ENCODE results near the gene HOXD9. TPM values are rescaled to one million over a fixed set of nuclear protein-coding genes. Genes with fewer than 3 reads are reported as not detected.
A peak's percentile ranks its signal among the peaks of the same experiment; 100 is the strongest.

Gene HOXD9
- polyA plus RNA-seq, 3 donors, result not detected

GRCh38 chr2:176160986-176161824, 38.7 kb downstream of the HOXD9 start:
- peaks cover 0 to 10% of the 10 kb centered on the region in 2 donors for H3K36me3 Mint-ChIP-seq
- no peak overlapping the region for H3K27ac Mint-ChIP-seq
- Histone ChIP-seq H3K27me3 (ENCODE audit: control insufficient read depth in 2 of 2, insufficient read depth in 2 of 2, low read length in 2 of 2) (peaks cover 85 to 100% of the 10 kb centered on the region in 2 donors), H2AFZ (ENCODE audit: insufficient read depth, low read depth, low read length, poor library complexity, severe bottlenecking) (no peak overlapping the region), H3K4me1 (ENCODE audit: control insufficient read depth in 1 of 2, insufficient read depth in 2 of 2, low read length in 2 of 2) (no peaks in the 10 kb centered on the region), H3K27ac (ENCODE audit: low read depth in 1 of 2, low read length in 2 of 2) (no peak overlapping the region), H4K20me1 (ENCODE audit: insufficient read depth, low read length) (no peaks in the 10 kb centered on the region), H3K4me3 (replicated peaks in 1 of 3; ENCODE audit: low read depth in 2 of 3, low read length in 3 of 3) (no peak overlapping the region), H3K36me3 (replicated peaks in 1 of 2; ENCODE audit: control insufficient read depth in 1 of 2, insufficient read depth in 2 of 2, low read length in 2 of 2) (no peaks in the 10 kb centered on the region), H3K79me2 (ENCODE audit: insufficient read depth, low read length) (no peaks in the 10 kb centered on the region), H3K9me3 (replicated peaks in 1 of 2; ENCODE audit: control insufficient read depth in 1 of 2, insufficient read depth in 1 of 2, low read length in 2 of 2) (peaks cover 4 to 55% of the 10 kb centered on the region in 2 donors), H3K4me2 (replicated peaks; ENCODE audit: extremely low read depth, low read length, poor library complexity, severe bottlenecking) (no peak overlapping the region), H3K9ac (ENCODE audit: insufficient read depth, low read length, poor library complexity, severe bottlenecking) (no peak overlapping the region)
- intact Hi-C loops (cut with micrococcal nuclease), result no loop called here
- WGBS (ENCODE audit: insufficient coverage), result 14% methylated on average over 11 of the region's 22 CpGs
- no peak for DNase-seq
- TF ChIP-seq, protein P1, sequence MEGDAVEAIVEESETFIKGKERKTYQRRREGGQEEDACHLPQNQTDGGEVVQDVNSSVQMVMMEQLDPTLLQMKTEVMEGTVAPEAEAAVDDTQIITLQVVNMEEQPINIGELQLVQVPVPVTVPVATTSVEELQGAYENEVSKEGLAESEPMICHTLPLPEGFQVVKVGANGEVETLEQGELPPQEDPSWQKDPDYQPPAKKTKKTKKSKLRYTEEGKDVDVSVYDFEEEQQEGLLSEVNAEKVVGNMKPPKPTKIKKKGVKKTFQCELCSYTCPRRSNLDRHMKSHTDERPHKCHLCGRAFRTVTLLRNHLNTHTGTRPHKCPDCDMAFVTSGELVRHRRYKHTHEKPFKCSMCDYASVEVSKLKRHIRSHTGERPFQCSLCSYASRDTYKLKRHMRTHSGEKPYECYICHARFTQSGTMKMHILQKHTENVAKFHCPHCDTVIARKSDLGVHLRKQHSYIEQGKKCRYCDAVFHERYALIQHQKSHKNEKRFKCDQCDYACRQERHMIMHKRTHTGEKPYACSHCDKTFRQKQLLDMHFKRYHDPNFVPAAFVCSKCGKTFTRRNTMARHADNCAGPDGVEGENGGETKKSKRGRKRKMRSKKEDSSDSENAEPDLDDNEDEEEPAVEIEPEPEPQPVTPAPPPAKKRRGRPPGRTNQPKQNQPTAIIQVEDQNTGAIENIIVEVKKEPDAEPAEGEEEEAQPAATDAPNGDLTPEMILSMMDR (IDR thresholded peaks at IDR 0.05), result no peak
- peak overlapping the region in 1 of 2 donors; percentile 84 for H3K4me3 Mint-ChIP-seq
- peaks cover 9% of the 10 kb centered on the region for H3K4me1 Mint-ChIP-seq
- H3K9me3 Mint-ChIP-seq, result peaks cover 0 to 58% (median 27%) of the 10 kb centered on the region in 7 donors
- peaks cover 96 to 100% (median 99%) of the 10 kb centered on the region in 3 donors for H3K27me3 Mint-ChIP-seq (ENCODE audit: low read depth in 3 of 3)

DNA sequence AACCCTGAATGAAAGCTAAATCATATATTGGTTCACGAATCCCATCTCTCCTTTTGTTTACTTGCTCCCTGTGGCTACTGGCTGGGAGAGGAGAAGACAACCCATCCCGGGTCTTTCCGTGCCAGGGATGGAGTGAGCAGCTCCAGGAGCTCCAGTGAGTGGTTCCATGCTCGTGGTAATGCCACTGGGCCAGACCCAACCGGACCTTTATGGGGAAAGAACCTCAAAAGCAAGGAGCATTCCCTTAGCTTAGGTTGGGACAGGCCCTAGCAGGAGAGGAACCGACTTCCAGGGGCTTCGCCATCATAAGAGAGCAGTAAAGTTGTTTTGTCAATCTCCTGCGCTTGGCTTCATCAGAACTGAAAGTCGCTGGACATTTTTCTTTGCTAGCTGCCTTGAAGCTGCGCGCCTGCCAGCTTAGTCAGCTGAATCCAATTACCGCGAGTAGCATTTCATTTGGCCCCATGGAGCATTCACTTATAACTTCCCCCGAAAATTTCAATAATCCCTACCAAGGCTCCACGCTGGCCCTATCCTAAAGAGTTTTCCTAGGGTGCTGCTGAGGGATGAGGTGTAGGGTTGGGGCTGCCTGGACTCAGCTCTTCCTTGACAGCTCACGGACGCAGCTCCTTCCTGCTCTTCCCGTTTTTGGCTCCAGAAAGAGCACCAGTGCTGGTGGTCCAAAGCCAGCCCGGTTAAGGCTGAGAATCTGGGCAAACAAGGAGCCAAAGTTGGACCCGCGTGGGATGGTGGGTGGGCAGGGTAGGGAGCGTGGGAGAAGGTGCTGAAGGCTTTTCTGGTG, 39.5 kb downstream of the HOXD9 start:
- peaks cover 86 to 100% of the 10 kb centered on the region in 2 donors for H3K27me3 ChIP-seq (ENCODE audit: control insufficient read depth in 2 of 2, insufficient read depth in 2 of 2, low read length in 2 of 2)
- no peaks in the 10 kb centered on the region for H4K20me1 ChIP-seq (ENCODE audit: insufficient read depth, low read length)
- peaks cover 97 to 100% (median 100%) of the 10 kb centered on the region in 3 donors for H3K27me3 Mint-ChIP-seq (ENCODE audit: low read depth in 3 of 3)
- H3K4me1 Mint-ChIP-seq, result peaks cover 9% of the 10 kb centered on the region
- no peaks in the 10 kb centered on the region for H3K36me3 ChIP-seq (replicated peaks in 1 of 2; ENCODE audit: control insufficient read depth in 1 of 2, insufficient read depth in 2 of 2, low read length in 2 of 2)
- no peaks in the 10 kb centered on the region for H3K4me1 ChIP-seq (ENCODE audit: control insufficient read depth in 1 of 2, insufficient read depth in 2 of 2, low read length in 2 of 2)
- no peak overlapping the region for H3K4me3 ChIP-seq (replicated peaks in 1 of 3; ENCODE audit: low read depth in 2 of 3, low read length in 3 of 3)
- peaks cover 0 to 60% (median 27%) of the 10 kb centered on the region in 7 donors for H3K9me3 Mint-ChIP-seq
- no peak overlapping the region for H3K27ac ChIP-seq (ENCODE audit: low read depth in 1 of 2, low read length in 2 of 2)
- H3K9ac ChIP-seq (ENCODE audit: insufficient read depth, low read length, poor library complexity, severe bottlenecking), result no peak overlapping the region
- no peak overlapping the region for H2AFZ ChIP-seq (ENCODE audit: insufficient read depth, low read depth, low read length, poor library complexity, severe bottlenecking)
- H3K4me3 Mint-ChIP-seq, result peak overlapping the region in 1 of 2 donors; percentile 70
- no peak for DNase-seq
- no peak overlapping the region for H3K27ac Mint-ChIP-seq
- H3K79me2 ChIP-seq (ENCODE audit: insufficient read depth, low read length), result no peaks in the 10 kb centered on the region
- TF ChIP-seq, protein P1 (IDR thresholded peaks at IDR 0.05), result no peak
- H3K4me2 ChIP-seq (replicated peaks; ENCODE audit: extremely low read depth, low read length, poor library complexity, severe bottlenecking), result no peak overlapping the region
- intact Hi-C loops (cut with micrococcal nuclease), result no loop called here
- 5% methylated on average over 15 of the region's 22 CpGs for WGBS (ENCODE audit: insufficient coverage)
- peaks cover 0 to 8% of the 10 kb centered on the region in 2 donors for H3K36me3 Mint-ChIP-seq
- peaks cover 4 to 53% of the 10 kb centered on the region in 2 donors for H3K9me3 ChIP-seq (replicated peaks in 1 of 2; ENCODE audit: control insufficient read depth in 1 of 2, insufficient read depth in 1 of 2, low read length in 2 of 2)

All from CD14-positive monocyte (primary cell).